Amniotic epithelial cell (primary cell): Measurements from ENCODE around the gene PTGDR.

Source experiments
- DNase-seq: peaks from one replicate; pipeline ENCODE4 v3.0.0-alpha.2; 2010; ENCODE audit warnings: low read depth

PTGDR gene

DNA sequence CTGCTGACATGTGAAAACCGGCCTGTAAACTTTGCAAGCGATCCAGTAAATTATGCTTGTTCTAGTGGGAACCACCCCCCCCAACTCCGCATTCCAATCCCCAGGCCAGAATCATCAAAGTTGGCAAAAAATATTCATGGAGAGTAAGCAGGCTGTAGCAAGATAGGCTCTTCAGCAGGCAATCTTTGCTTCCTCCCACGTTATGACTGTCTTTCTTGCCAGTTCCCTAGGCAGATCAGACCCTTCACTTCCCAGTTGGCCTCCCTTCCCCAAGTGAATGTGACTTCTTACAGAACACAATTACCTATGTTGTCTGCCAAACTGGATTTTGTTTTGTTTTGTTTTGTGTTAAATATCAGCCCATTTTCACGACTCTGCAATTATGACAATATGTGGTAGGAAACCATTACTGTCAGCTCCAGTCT lies 45.4 kb downstream of the PTGDR start:
- DNase-seq: peak; percentile 74

DNA sequence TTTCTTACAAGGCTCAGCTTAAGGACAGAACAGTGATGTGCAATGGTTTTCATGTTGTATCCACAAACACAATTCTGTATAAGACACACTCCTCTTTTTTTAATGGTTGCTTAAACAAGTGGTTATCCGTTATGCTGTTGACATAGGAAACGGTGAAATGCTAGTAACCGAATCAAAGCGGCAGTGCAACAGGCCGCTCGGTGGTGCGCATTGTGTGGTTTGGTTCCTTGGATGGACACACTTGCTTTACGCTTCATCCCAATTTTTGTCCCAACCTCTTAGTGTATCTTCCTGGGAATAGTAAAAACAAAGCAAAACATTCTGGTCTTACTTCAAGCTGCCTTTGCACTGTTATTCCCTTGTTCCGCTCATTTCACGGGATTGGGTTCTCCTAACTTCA lies 46.0 kb downstream of the PTGDR start:
- DNase-seq: no peak

- peak; percentile 96 for DNase-seq
These were observed 46.6 kb downstream of the PTGDR start, which contains the start of gene PTGER2 for GRCh38 chr14:52313903-52314594. Gene PTGER2 (plus strand): TSS chr14:52314312. CDS start chr14:52314549, 237 bp downstream.

DNA sequence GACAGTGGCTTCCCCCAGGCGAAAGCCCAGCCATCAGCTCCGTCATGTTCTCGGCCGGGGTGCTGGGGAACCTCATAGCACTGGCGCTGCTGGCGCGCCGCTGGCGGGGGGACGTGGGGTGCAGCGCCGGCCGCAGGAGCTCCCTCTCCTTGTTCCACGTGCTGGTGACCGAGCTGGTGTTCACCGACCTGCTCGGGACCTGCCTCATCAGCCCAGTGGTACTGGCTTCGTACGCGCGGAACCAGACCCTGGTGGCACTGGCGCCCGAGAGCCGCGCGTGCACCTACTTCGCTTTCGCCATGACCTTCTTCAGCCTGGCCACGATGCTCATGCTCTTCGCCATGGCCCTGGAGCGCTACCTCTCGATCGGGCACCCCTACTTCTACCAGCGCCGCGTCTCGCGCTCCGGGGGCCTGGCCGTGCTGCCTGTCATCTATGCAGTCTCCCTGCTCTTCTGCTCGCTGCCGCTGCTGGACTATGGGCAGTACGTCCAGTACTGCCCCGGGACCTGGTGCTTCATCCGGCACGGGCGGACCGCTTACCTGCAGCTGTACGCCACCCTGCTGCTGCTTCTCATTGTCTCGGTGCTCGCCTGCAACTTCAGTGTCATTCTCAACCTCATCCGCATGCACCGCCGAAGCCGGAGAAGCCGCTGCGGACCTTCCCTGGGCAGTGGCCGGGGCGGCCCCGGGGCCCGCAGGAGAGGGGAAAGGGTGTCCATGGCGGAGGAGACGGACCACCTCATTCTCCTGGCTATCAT lies 47.3 kb downstream of the PTGDR start:
- DNase-seq: no peak

DNA sequence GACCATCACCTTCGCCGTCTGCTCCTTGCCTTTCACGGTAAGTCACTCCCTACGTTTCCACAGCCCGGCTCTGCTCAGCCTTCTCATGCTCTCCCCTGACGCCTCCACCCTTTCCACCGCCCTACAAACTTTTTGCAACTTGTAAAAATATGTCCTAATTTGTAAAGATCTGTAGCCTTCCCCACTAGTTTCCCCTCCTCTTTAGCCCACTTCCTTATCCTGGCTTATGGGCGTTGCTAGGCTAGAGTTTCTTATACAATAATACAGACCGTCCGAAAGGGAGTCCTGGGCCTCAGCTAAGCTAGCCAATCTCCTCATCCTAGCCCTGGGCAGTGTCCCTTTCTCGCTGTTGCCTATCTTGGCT lies 47.8 kb downstream of the PTGDR start:
- peak; percentile 47 for DNase-seq

DNA sequence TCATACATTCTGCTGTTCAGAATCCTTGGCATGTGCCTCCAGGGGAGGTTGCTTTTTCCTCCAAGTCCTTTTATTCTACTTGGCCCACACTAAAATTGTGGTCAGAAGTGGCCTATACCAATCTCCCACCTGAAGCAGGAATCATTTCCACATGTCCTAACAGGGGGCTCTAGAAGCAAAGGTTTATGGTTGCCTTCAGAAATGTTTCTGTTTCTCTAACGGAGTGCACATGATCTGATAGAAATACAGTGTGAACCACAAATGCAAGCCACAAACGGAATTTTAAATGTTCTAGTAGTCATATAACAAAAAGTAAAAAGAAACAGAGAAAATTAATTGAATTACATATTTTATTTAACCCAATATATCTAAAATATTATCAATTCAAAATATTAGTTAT lies 50.6 kb downstream of the PTGDR start:
- DNase-seq: no peak

- no peak for DNase-seq
These were observed 51.5 kb downstream of the PTGDR start for GRCh38 chr14:52318826-52319645.

DNA sequence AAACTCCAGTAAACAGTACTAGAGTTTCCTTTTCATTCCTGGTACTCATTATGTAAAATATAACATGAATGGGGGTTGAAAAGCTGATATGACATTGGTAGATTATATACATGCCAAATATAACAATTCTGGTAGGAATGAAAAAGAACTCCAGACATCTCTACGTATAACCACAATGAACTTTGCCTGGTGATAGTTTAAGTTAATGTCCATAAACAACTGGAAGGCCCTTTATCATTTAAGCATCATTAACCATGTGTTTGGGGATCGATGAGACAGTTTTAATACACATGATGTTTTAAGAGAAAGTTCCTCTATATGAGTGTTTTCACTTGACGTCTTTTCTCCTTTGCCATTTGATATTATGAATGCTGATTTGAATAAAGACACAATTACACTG lies 52.4 kb downstream of the PTGDR start:
- DNase-seq: no peak

GRCh38 chr14:52325126-52325525 lies 57.6 kb downstream of the PTGDR start:
- DNase-seq: no peak

- DNase-seq: no peak
These were observed 58.1 kb downstream of the PTGDR start for GRCh38 chr14:52325630-52326029.
